A549 (cell line): ENCODE measurements around the gene CA11. TPM values are rescaled to one million over a fixed set of nuclear protein-coding genes. Genes with fewer than 3 reads are reported as not detected.

Source experiments
- ATAC-seq, 2 experiments: fragments of 200-7000 bp in 1 of 2; fragments of >200 bp in 1 of 2; cut with Nextera tagmentation in 1 of 2; cut with Tn5 transposase in 1 of 2; 3 replicates each; pipeline versions ENCODE4 v1.8.0 to v1.9.1; 2018 to 2020; ENCODE audit warnings: mild to moderate bottlenecking in 1 of 2, moderate library complexity in 1 of 2
- CTCF ChIA-PET: fragments of 300-600 bp; sonication (Branson Sonifier 250); formaldehyde crosslinking; extraction: SDS; loops from one replicate; lab custom pipeline; 2021; ENCODE audit warnings: antibody characterized with exemption, inconsistent platforms; lab: Yijun Ruan, JAX
- POLR2A ChIA-PET: fragments of 350-600 bp; formaldehyde crosslinking; extraction: SDS; loops from one replicate; lab custom pipeline; 2021; ENCODE audit warnings: antibody characterized with exemption, inconsistent platforms; lab: Yijun Ruan, JAX
- DNase-seq, 2 experiments: peaks; one replicate each; pipeline versions ENCODE4 v3.0.0 to v3.0.0-alpha.2; 2011 to 2016; ENCODE audit warnings: low read depth in 1 of 2, low spot score in 1 of 2
- FAIRE-seq: peaks from 2 replicates; lab custom pipeline; 2011; peaks lifted over from hg19 to GRCh38; lab: Jason Lieb, UNC
- H3K27ac ChIP-seq, 2 experiments: fragments of >200 bp; sonication (Bioruptor Twin); formaldehyde crosslinking; 3 replicates each; pipeline ENCODE4 v1.5.1; 2016 to 2017
- H3K4me1 ChIP-seq: fragments of >200 bp; sonication (Bioruptor Twin); formaldehyde crosslinking; 3 replicates; pipeline ENCODE4 v1.6.1; 2016
- H3K4me2 ChIP-seq: fragments of >200 bp; sonication (Bioruptor Twin); formaldehyde crosslinking; 3 replicates; pipeline ENCODE4 v1.6.1; 2016
- H3K4me3 ChIP-seq: fragments of >200 bp; sonication (Bioruptor Twin); formaldehyde crosslinking; 3 replicates; pipeline ENCODE4 v1.5.1; 2016
- H3K9me3 ChIP-seq: fragments of >200 bp; sonication (Bioruptor Twin); formaldehyde crosslinking; 3 replicates; pipeline ENCODE4 v1.6.1; 2016
- BHLHE40 ChIP-seq: IDR thresholded peaks from 2 replicates; pipeline ENCODE4 v1.6.1; 2012; ENCODE audit warnings: low read depth, low read length, inconsistent platforms
- CBX8 ChIP-seq: fragments of 200-600 bp; sonication (generic); IDR thresholded peaks from 2 replicates; pipeline ENCODE4 v1.6.1; 2016
- CEBPB ChIP-seq, 2 experiments: fragments of >200 bp in 1 of 2; sonication (Bioruptor Twin) in 1 of 2; formaldehyde crosslinking in 1 of 2; IDR thresholded peaks; 2 replicates each; pipeline ENCODE4 v1.6.1; 2012 to 2016
- CHD2 ChIP-seq: fragments of 150-350 bp; IDR thresholded peaks from 2 replicates; pipeline ENCODE4 v1.6.1; 2014; ENCODE audit warnings: low read length; ENCODE audit not compliant: partially characterized antibody
- CHD4 ChIP-seq: fragments of 200-600 bp; sonication (generic); IDR thresholded peaks from 2 replicates; pipeline ENCODE4 v1.6.1; 2016; ENCODE audit warnings: antibody characterized with exemption, mild to moderate bottlenecking, borderline replicate concordance
- EHF ChIP-seq: fragments of 250-450 bp; sonication (Bioruptor Pico); IDR thresholded peaks from 2 replicates; pipeline ENCODE4 v1.5.0; 2020; ENCODE audit warnings: mild to moderate bottlenecking
- EHMT2 ChIP-seq: fragments of 200-600 bp; sonication (generic); IDR thresholded peaks from 2 replicates; pipeline ENCODE4 v1.6.1; 2016; ENCODE audit warnings: antibody characterized with exemption, low read depth, mild to moderate bottlenecking, moderate library complexity
- FOSB ChIP-seq: fragments of 250-450 bp; sonication (Bioruptor Pico); IDR thresholded peaks from 2 replicates; pipeline ENCODE4 v1.5.0; 2020; ENCODE audit warnings: mild to moderate bottlenecking, moderate library complexity
- GATA3 ChIP-seq: IDR thresholded peaks from 2 replicates; pipeline ENCODE4 v1.6.1; 2012; ENCODE audit warnings: borderline replicate concordance
- HDAC2 ChIP-seq: fragments of 200-600 bp; sonication (generic); IDR thresholded peaks from 2 replicates; pipeline ENCODE4 v1.6.1; 2016
- HEYL ChIP-seq: fragments of 250-450 bp; sonication (Bioruptor Pico); IDR thresholded peaks from 2 replicates; pipeline ENCODE4 v1.8.0; 2021; ENCODE audit warnings: mild to moderate bottlenecking, moderate library complexity
- HOXB13 ChIP-seq: fragments of 250-450 bp; sonication (Bioruptor Pico); IDR thresholded peaks from 2 replicates; pipeline ENCODE4 v1.5.0; 2020; ENCODE audit warnings: low read depth, mild to moderate bottlenecking, moderate library complexity
- HOXB5 ChIP-seq: fragments of 250-450 bp; sonication (Bioruptor Pico); IDR thresholded peaks from 2 replicates; pipeline ENCODE4 v1.5.0; 2020; ENCODE audit warnings: mild to moderate bottlenecking, moderate library complexity
- JUN ChIP-seq, 2 experiments: fragments of >200 bp; sonication (Bioruptor Twin); formaldehyde crosslinking; IDR thresholded peaks; 2 replicates in 1 of 2; 3 replicates in 1 of 2; pipeline ENCODE4 v1.6.1; 2016 to 2017
- KDM1A ChIP-seq: fragments of 200-600 bp; sonication (generic); IDR thresholded peaks from 2 replicates; pipeline ENCODE4 v1.6.1; 2016; ENCODE audit warnings: low read depth, mild to moderate bottlenecking
- MAFK ChIP-seq: fragments of 450-650 bp; IDR thresholded peaks from 2 replicates; pipeline ENCODE4 v1.6.1; 2014; ENCODE audit not compliant: partially characterized antibody
- MYC ChIP-seq: IDR thresholded peaks from 2 replicates; pipeline ENCODE4 v1.6.1; 2012; ENCODE audit warnings: mild to moderate bottlenecking, inconsistent platforms, low read length, improper control_type of control experiment, borderline replicate concordance
- NPAS2 ChIP-seq: fragments of 250-450 bp; sonication (Bioruptor Pico); IDR thresholded peaks from 2 replicates; pipeline ENCODE4 v1.8.0; 2022; ENCODE audit warnings: mild to moderate bottlenecking, moderate library complexity, borderline replicate concordance
- NR3C1 ChIP-seq: fragments of >200 bp; sonication (Bioruptor Twin); formaldehyde crosslinking; IDR thresholded peaks from 3 replicates; pipeline ENCODE4 v1.6.1; 2017
- PHF8 ChIP-seq: fragments of 200-600 bp; sonication (generic); IDR thresholded peaks from 2 replicates; pipeline ENCODE4 v1.6.1; 2016; ENCODE audit warnings: low read depth, mild to moderate bottlenecking, antibody characterized with exemption, moderate library complexity, borderline replicate concordance
- POLR2A ChIP-seq: IDR thresholded peaks from 2 replicates; pipeline ENCODE4 v1.6.1; 2012; ENCODE audit warnings: mild to moderate bottlenecking, low read length
- POLR2AphosphoS2 ChIP-seq: conservative IDR thresholded peaks from 2 replicates; pipeline ENCODE4 v1.6.1; 2012; ENCODE audit warnings: low read length, improper control_type of control experiment, inconsistent platforms
- RAD21 ChIP-seq, 2 experiments: fragments of >200 bp in 1 of 2; sonication (Bioruptor Twin) in 1 of 2; formaldehyde crosslinking in 1 of 2; IDR thresholded peaks in 1 of 2; conservative IDR thresholded peaks in 1 of 2; 2 replicates in 1 of 2; 3 replicates in 1 of 2; pipeline ENCODE4 v1.6.1; 2012 to 2018; ENCODE audit warnings: inconsistent platforms in 1 of 2
- RARB ChIP-seq: fragments of 250-450 bp; sonication (Bioruptor Pico); IDR thresholded peaks from 2 replicates; pipeline ENCODE4 v1.8.0; 2021; ENCODE audit warnings: mild to moderate bottlenecking, moderate library complexity
- RCOR1 ChIP-seq: fragments of 150-350 bp; IDR thresholded peaks from 2 replicates; pipeline ENCODE4 v1.6.1; 2014; ENCODE audit warnings: antibody characterized with exemption, low read length, low read depth
- RFX5 ChIP-seq: fragments of 450-650 bp; IDR thresholded peaks from 2 replicates; pipeline ENCODE4 v1.7.1; 2014; ENCODE audit warnings: antibody characterized with exemption, mild to moderate bottlenecking, moderate library complexity
- RNF2 ChIP-seq: fragments of 200-600 bp; sonication (generic); IDR thresholded peaks from 2 replicates; pipeline ENCODE4 v1.6.1; 2016; ENCODE audit warnings: low read depth, mild to moderate bottlenecking, antibody characterized with exemption, moderate library complexity, borderline replicate concordance
- SREBF2 ChIP-seq: fragments of 450-650 bp; IDR thresholded peaks from 2 replicates; pipeline ENCODE4 v1.6.1; 2014; ENCODE audit warnings: mild to moderate bottlenecking, moderate library complexity
- ZC3H11A ChIP-seq: fragments of 450-650 bp; IDR thresholded peaks from 2 replicates; pipeline ENCODE4 v1.6.1; 2014; ENCODE audit warnings: antibody characterized with exemption, mild to moderate bottlenecking
- ZFP36 ChIP-seq: fragments of 450-650 bp; IDR thresholded peaks from 2 replicates; pipeline ENCODE4 v1.6.1; 2014; ENCODE audit warnings: borderline replicate concordance; ENCODE audit not compliant: partially characterized antibody
- ZNF302 ChIP-seq: fragments of 250-450 bp; sonication (Bioruptor Pico); IDR thresholded peaks from 2 replicates; pipeline ENCODE4 v1.9.0; 2021; ENCODE audit warnings: inconsistent platforms, mild to moderate bottlenecking, moderate library complexity
- ZSCAN20 ChIP-seq: fragments of 250-450 bp; sonication (Bioruptor Pico); IDR thresholded peaks from 2 replicates; pipeline ENCODE4 v1.8.0; 2022; ENCODE audit warnings: mild to moderate bottlenecking, moderate library complexity
- WGBS: methylation state at CpG from one replicate; pipeline ENCODE4 v1.1.6; 2017; ENCODE audit errors: missing lambda C conversion rate; 5-methylcytosine and 5-hydroxymethylcytosine counted together
- polyA plus RNA-seq, 4 experiments: library from polyadenylated mRNA; depleted of rRNA in 3 of 4; stranded (reverse); fragments of >200 nt; fragmentation: RNase III in 1 of 4; extraction: RNeasy Plus Mini Kit Qiagen cat#74134 plus additional on column Dnase treatment in 1 of 4; gene quantifications; 2 replicates in 3 of 4; 3 replicates in 1 of 4; pipeline ENCODE4 v1.2.3, GENCODE V29; 2011 to 2017
- TF ChIP-seq, protein P1 (sequence below): IDR thresholded peaks from 2 replicates; pipeline ENCODE4 v1.6.1; 2012; ENCODE audit warnings: low read depth, borderline replicate concordance
- TF ChIP-seq, protein P2 (sequence below): fragments of 150-350 bp; IDR thresholded peaks from 2 replicates; pipeline ENCODE4 v1.6.1; 2014; ENCODE audit warnings: low read depth, mild to moderate bottlenecking, low read length
- TF ChIP-seq, protein P3 (sequence below): fragments of 450-650 bp; IDR thresholded peaks from 2 replicates; pipeline ENCODE4 v1.6.1; 2014; ENCODE audit warnings: antibody characterized with exemption
- TF ChIP-seq, protein P4 (sequence below): IDR thresholded peaks from 2 replicates; pipeline ENCODE4 v1.6.1; 2012
- TF ChIP-seq, protein P5 (sequence below): fragments of 250-450 bp; sonication (Bioruptor Pico); IDR thresholded peaks from 2 replicates; pipeline ENCODE4 v1.5.0; 2020; ENCODE audit warnings: low read depth, mild to moderate bottlenecking, moderate library complexity
- TF ChIP-seq, protein P6 (sequence below): fragments of >200 bp; sonication (Bioruptor Twin); formaldehyde crosslinking; IDR thresholded peaks from 3 replicates; pipeline ENCODE4 v1.6.1; 2016

The CA11 gene
- polyA plus RNA-seq, 2 of the 4 experiments (the other 2 are of a cell fraction) = 9.8 to 21.0 TPM

DNA sequence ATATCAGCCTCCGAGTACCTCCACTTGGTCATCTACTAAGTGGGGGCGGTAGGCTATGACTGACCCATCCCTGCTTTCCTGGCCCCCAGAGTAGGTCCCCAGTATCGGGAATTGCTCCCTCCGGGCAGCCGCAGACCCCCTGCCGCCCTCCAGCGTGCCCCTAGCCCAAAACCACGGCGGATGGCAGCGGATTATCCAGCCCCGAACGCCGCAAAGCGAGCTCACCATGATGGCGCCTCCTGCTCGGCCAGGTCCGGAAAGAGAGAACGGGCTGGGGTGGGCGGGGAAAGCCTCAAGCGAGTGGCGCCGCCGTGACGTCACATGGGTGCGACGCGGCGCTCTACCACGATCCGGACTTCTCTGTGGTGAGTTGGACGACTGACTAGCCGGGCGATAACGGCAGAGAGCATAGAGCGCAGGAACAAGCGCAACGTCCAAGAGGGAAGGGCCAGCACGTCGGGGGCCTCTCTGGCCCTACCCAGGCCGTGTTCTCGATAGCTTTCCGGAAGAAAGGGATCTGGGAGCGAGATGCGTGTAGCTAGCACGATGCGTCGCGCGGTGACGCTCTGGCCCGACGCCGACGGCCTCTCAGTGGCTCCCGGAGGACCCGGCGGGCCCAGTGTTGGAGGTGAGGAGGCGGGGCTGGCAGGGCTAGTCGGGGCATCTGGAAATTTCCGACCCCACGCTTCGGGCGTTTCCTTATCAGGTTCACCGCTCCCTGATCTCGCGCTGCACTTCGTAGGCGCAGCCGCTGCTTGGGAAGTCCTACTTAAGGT lies 26.9 kb downstream of the CA11 start, which contains the start of the genes RPL18 and SPHK2:
Gene RPL18 (minus strand): TSS at position 263 of the 776 bp plus-strand sequence. CDS start 35 bp downstream, at position 228.
Gene SPHK2 (plus strand): TSS at position 591 of the 776 bp plus-strand sequence. CDS start 1,009 bp downstream, outside the sequence.
- 1% methylated on average over 44 of the region's 69 CpGs for WGBS
- Histone ChIP-seq H3K4me1 (peaks cover 50% of the 10 kb centered on the region), H3K4me2 (peak within 1 kb of the TSS; percentile 92), H3K9me3 (no peaks in the 10 kb centered on the region), H3K27ac (peak within 1 kb of the TSS; percentile 89 to 90), H3K4me3 (peak within 1 kb of the TSS; percentile 68)
- FAIRE-seq = peak; percentile 95
- DNase-seq = peak; percentile 99 to 100
- ChIA-PET CTCF (interaction anchor here (0.6 to 5.4 kb wide), 6 partner anchors 9 to 508 kb away, joined by 3 to 55 read pairs (median 6); partner anchors contain the start of genes CA11 and SPACA4), POLR2A (interaction anchor here (0.5 to 3.6 kb wide), 35 partner anchors 9 to 1229 kb away, joined by 3 to 70 read pairs (median 5); partner anchors contain the start of genes CA11, DBP, IZUMO1 and KDELR1)
- peak; percentile 79 to 89 for ATAC-seq
- peak; percentile 97 for TF ChIP-seq MYC
- TF ChIP-seq NR3C1 = no peak
- TF ChIP-seq, protein P1, sequence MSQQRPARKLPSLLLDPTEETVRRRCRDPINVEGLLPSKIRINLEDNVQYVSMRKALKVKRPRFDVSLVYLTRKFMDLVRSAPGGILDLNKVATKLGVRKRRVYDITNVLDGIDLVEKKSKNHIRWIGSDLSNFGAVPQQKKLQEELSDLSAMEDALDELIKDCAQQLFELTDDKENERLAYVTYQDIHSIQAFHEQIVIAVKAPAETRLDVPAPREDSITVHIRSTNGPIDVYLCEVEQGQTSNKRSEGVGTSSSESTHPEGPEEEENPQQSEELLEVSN = no peak
- TF ChIP-seq PHF8 = peak; percentile 97
- TF ChIP-seq POLR2AphosphoS2 = no peak
- no peak for TF ChIP-seq HDAC2
- no peak for TF ChIP-seq BHLHE40
- no peak for TF ChIP-seq EHMT2
- TF ChIP-seq ZNF302 (CRISPR knock-in tag) = no peak
- TF ChIP-seq CEBPB (IDR thresholded peaks at IDR 0.05) = no peak
- TF ChIP-seq, protein P2, sequence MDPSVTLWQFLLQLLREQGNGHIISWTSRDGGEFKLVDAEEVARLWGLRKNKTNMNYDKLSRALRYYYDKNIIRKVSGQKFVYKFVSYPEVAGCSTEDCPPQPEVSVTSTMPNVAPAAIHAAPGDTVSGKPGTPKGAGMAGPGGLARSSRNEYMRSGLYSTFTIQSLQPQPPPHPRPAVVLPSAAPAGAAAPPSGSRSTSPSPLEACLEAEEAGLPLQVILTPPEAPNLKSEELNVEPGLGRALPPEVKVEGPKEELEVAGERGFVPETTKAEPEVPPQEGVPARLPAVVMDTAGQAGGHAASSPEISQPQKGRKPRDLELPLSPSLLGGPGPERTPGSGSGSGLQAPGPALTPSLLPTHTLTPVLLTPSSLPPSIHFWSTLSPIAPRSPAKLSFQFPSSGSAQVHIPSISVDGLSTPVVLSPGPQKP = no peak
- no peak for TF ChIP-seq KDM1A
- no peak for TF ChIP-seq FOSB (CRISPR knock-in tag)
- 0 out of 2 replicates have a peak, but pooled peaks have one; percentile 68 for TF ChIP-seq RCOR1
- no peak for TF ChIP-seq HEYL (CRISPR knock-in tag)
- TF ChIP-seq EHF = no peak
- no peak for TF ChIP-seq CHD4
- peak; percentile 61 to 100 for TF ChIP-seq JUN (IDR thresholded peaks at IDR 0.05)
- peak; percentile 76 for TF ChIP-seq RFX5
- no peak for TF ChIP-seq ZSCAN20 (CRISPR knock-in tag)
- TF ChIP-seq, protein P3, sequence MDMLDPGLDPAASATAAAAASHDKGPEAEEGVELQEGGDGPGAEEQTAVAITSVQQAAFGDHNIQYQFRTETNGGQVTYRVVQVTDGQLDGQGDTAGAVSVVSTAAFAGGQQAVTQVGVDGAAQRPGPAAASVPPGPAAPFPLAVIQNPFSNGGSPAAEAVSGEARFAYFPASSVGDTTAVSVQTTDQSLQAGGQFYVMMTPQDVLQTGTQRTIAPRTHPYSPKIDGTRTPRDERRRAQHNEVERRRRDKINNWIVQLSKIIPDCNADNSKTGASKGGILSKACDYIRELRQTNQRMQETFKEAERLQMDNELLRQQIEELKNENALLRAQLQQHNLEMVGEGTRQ = no peak
- TF ChIP-seq, protein P4, sequence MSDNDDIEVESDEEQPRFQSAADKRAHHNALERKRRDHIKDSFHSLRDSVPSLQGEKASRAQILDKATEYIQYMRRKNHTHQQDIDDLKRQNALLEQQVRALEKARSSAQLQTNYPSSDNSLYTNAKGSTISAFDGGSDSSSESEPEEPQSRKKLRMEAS = peak; percentile 98
- TF ChIP-seq MAFK = no peak
- TF ChIP-seq, protein P5, sequence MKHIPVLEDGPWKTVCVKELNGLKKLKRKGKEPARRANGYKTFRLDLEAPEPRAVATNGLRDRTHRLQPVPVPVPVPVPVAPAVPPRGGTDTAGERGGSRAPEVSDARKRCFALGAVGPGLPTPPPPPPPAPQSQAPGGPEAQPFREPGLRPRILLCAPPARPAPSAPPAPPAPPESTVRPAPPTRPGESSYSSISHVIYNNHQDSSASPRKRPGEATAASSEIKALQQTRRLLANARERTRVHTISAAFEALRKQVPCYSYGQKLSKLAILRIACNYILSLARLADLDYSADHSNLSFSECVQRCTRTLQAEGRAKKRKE = no peak
- TF ChIP-seq SREBF2 = no peak
- no peak for TF ChIP-seq CBX8
- no peak; a peak in 1 of 5 replicates for TF ChIP-seq RAD21 (conservative IDR thresholded peaks at IDR 0.05 in 1 of 2, IDR thresholded peaks at IDR 0.05 in 1 of 2)
- no peak for TF ChIP-seq ZFP36
- TF ChIP-seq ZC3H11A = no peak
- TF ChIP-seq RARB = peak; percentile 50; the same call in 1 of the 2 replicates
- no peak for TF ChIP-seq HOXB13 (CRISPR knock-in tag)
- no peak for TF ChIP-seq HOXB5 (CRISPR knock-in tag)
- peak; percentile 98 for TF ChIP-seq POLR2A
- TF ChIP-seq NPAS2 (CRISPR knock-in tag) = no peak
- TF ChIP-seq, protein P6, sequence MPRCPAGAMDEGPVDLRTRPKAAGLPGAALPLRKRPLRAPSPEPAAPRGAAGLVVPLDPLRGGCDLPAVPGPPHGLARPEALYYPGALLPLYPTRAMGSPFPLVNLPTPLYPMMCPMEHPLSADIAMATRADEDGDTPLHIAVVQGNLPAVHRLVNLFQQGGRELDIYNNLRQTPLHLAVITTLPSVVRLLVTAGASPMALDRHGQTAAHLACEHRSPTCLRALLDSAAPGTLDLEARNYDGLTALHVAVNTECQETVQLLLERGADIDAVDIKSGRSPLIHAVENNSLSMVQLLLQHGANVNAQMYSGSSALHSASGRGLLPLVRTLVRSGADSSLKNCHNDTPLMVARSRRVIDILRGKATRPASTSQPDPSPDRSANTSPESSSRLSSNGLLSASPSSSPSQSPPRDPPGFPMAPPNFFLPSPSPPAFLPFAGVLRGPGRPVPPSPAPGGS = peak; percentile 98
- peak; percentile 30 for TF ChIP-seq GATA3
- TF ChIP-seq CHD2 = no peak
- TF ChIP-seq RNF2 = no peak
